Thyroid gland (tissue), 4 donors: ENCODE results near the gene SFTPA2. TPM values are rescaled to one million over a fixed set of nuclear protein-coding genes. Genes with fewer than 3 reads are reported as not detected.
A peak's percentile ranks its signal among the peaks of the same experiment; 100 is the strongest.
"Not testable (repeated sequence)": the region's sequence is repeated elsewhere in the genome, so short reads cannot be mapped to it uniquely, and the experiment has no call there.

Experiments used
- DNase-seq, 2 donors: peaks; one replicate each; pipeline ENCODE4 v3.0.0-alpha.2; 2019
- H3K27ac ChIP-seq, 3 donors: fragments of 200-600 bp; sonication (generic); 1 replicate in 2 of 3; 2 replicates in 1 of 3; pipeline ENCODE4 v1.5.1; 2016 to 2019; ENCODE audit warnings: mild to moderate bottlenecking in 1 of 3, moderate library complexity in 1 of 3
- H3K27me3 ChIP-seq: fragments of 200-600 bp; sonication (generic); one replicate; pipeline ENCODE4 v1.5.1; 2019
- H3K36me3 ChIP-seq, 2 donors: fragments of 200-600 bp; sonication (generic); one replicate each; pipeline ENCODE4 v1.5.1; 2016 to 2019
- H3K4me1 ChIP-seq, 2 donors: fragments of 200-600 bp; sonication (generic); one replicate each; pipeline ENCODE4 v1.5.1; 2017 to 2019
- H3K4me3 ChIP-seq, 3 donors: fragments of 200-600 bp; sonication (generic); replicated peaks in 1 of 3; 1 replicate in 2 of 3; 2 replicates in 1 of 3; pipeline ENCODE4 v1.5.1; 2016; ENCODE audit warnings: mild to moderate bottlenecking in 1 of 3
- H3K9me3 ChIP-seq: fragments of 200-600 bp; sonication (generic); one replicate; pipeline ENCODE4 v1.5.1; 2017
- POLR2A ChIP-seq, 2 donors: fragments of 450-650 bp; IDR thresholded peaks; one replicate each; pipeline ENCODE4 v1.6.1; 2017; ENCODE audit warnings: antibody characterized with exemption in 2 of 2, mild to moderate bottlenecking in 2 of 2, moderate library complexity in 1 of 2
- WGBS, 2 donors: methylation state at CpG; one replicate each; pipeline ENCODE4 v1.1.5; 2017; 5-methylcytosine and 5-hydroxymethylcytosine counted together
- intact Hi-C: fragments of 100-400 bp; cut with DNase I; formaldehyde crosslinking; loops from one replicate; pipeline ENCODE4 v1.15.1; 2023
- total RNA-seq, 4 donors: library from RNA; depleted of rRNA; stranded (reverse); fragments of >200 nt; gene quantifications; one replicate each; pipeline ENCODE4 v1.2.3, GENCODE V29; 2016
- TF ChIP-seq, protein P1 (sequence below), 6 experiments: fragments of 200-600 bp in 3 of 6; fragments of 450-650 bp in 3 of 6; sonication (generic) in 3 of 6; IDR thresholded peaks; one replicate each; pipeline ENCODE4 v1.5.1; 2016 to 2019; ENCODE audit warnings: antibody characterized with exemption in 6 of 6, mild to moderate bottlenecking in 2 of 6, inconsistent platforms in 1 of 6, moderate library complexity in 1 of 6

SFTPA2 gene
- total RNA-seq, 4 donors from 2014 or later = 0.27 to 0.29 TPM; not detected in 2

DNA sequence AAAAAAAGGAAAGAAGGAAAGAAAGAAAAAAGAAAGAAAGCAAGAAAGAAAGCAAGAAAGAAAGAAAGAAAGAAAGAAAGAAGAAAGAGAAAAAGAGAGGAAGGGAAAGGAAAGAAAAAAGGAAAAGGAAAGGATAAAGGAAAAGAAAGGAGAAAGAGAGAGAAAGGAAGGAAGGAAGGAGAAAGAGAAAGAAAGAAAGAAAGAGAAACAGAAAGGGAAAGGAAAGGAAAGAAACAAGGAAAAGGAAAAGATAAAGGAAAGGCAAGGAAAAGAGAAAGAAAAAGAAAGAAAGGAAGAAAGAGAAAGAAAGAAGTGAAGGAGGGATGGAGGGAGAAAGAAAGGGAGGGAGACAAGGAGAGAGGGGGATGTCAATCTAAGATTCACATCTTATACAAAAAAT is 20.8 kb upstream of the SFTPA2 start:
- H3K9me3 ChIP-seq = no peaks in the 10 kb centered on the region
- DNase-seq = no peak
- TF ChIP-seq POLR2A (IDR thresholded peaks at IDR 0.05) = no peak
- H3K4me3 ChIP-seq = no peak overlapping the region
- H3K4me1 ChIP-seq = no peaks in the 10 kb centered on the region
- intact Hi-C loops = no loop called here
- no peaks in the 10 kb centered on the region for H3K27me3 ChIP-seq
- no peak overlapping the region for H3K27ac ChIP-seq
- no peaks in the 10 kb centered on the region for H3K36me3 ChIP-seq

DNA sequence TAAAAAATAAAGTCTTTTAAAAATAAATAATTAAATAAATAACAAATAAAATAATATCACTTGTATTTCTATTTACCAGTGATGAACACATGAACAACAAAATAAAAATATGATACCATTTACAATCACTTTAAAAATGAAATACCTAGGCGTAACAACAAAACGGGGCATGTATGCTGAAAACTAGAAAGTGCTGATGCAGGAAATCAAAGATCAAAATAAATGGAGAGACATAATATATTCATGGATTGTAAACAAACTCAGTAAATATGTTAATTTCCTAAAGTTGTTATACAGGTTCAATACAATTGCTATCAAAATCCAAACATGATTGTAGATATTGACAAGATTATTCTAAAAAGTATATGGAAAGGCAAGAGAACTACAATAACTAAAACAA is 19.2 kb upstream of the SFTPA2 start:
- Histone ChIP-seq H3K9me3 (no peaks in the 10 kb centered on the region), H3K27me3 (no peaks in the 10 kb centered on the region), H3K27ac (no peak overlapping the region), H3K4me1 (no peaks in the 10 kb centered on the region), H3K4me3 (no peak overlapping the region), H3K36me3 (no peaks in the 10 kb centered on the region)
- intact Hi-C loops = no loop called here
- TF ChIP-seq, protein P1, sequence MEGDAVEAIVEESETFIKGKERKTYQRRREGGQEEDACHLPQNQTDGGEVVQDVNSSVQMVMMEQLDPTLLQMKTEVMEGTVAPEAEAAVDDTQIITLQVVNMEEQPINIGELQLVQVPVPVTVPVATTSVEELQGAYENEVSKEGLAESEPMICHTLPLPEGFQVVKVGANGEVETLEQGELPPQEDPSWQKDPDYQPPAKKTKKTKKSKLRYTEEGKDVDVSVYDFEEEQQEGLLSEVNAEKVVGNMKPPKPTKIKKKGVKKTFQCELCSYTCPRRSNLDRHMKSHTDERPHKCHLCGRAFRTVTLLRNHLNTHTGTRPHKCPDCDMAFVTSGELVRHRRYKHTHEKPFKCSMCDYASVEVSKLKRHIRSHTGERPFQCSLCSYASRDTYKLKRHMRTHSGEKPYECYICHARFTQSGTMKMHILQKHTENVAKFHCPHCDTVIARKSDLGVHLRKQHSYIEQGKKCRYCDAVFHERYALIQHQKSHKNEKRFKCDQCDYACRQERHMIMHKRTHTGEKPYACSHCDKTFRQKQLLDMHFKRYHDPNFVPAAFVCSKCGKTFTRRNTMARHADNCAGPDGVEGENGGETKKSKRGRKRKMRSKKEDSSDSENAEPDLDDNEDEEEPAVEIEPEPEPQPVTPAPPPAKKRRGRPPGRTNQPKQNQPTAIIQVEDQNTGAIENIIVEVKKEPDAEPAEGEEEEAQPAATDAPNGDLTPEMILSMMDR (IDR thresholded peaks at IDR 0.05) = no peak
- no peak for TF ChIP-seq POLR2A (IDR thresholded peaks at IDR 0.05)
- WGBS, 2 donors = 96 to 98% methylated on average over 2 of the region's 2 CpGs
- no peak for DNase-seq

DNA sequence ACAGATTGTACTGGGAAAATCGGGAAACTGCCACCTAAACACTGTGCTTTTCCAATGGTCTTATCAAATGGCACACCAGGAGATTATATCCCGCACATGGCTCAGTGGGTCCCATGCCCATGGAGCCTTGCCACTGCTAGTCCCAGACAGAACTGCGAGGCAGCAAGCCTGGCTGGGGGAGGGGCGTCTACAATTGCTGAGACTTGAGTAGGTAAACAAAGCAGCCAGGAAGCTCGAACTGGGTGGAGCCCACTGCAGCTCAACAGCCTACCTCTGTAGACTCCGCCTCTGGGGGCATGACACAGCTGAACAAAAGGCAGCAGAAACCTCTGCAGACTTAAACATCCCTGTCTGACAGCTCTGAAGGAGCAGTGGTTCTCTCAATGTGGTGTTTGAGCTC is 10.4 kb upstream of the SFTPA2 start:
- H3K27me3 ChIP-seq, H3K27ac ChIP-seq, H3K9me3 ChIP-seq, H3K36me3 ChIP-seq, H3K4me3 ChIP-seq, DNase-seq, H3K4me1 ChIP-seq, intact Hi-C loops: not testable (repeated sequence)
- 83 to 86% methylated on average over 6 of the region's 6 CpGs for WGBS, 2 donors

DNA sequence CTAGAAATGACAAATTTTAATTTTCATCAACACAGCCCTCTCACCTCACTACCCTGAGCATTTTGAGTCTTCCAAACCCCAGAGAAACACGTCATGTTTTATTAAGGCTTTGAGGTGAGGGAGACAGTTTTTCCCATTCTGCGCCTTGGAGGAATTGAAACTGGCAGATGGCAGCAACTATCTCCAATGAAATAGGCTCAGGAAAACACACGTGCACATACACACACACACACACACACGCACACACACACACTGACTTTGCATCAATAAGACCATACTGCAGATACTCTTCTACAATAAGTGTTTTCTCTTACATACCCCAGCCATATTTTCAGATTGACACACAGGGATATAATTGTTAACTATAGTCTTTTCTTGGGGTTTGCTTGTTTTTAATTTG is 3.2 kb upstream of the SFTPA2 start:
- no peak overlapping the region for H3K27ac ChIP-seq

DNA sequence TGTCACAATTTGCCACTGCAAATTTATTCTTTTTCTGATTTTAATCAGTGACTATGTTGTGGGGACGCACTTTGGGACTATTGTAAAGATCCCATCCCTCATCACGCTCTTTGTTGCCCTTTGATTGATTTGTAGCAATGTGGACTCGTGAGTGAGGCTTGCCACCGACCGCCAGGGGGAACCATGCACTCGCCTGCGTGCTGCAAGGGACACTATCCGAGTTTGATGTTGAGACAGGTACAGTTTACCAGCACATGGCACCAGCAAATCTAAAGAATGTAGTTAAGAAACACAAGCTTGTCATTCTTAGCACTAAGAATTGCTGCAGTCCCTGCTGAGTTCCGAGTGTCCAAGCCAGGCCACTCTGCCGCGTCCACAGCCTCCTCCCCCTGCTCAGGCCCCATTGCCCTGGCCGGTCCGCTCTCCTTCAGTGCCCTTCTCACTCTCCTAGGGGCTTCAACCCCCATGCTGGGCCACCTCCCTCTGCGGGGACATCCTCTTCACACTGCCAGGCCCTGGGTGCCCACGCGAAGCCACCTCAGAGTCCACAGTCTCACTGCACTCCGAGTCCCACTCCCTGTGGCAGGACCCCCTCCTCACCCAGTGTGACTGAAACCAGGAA is 2.0 kb upstream of the SFTPA2 start:
- 16% methylated on average over 13 to 17 of the region's 17 CpGs for WGBS, 2 donors
- H3K4me1 ChIP-seq = no peaks in the 10 kb centered on the region
- H3K9me3 ChIP-seq = no peaks in the 10 kb centered on the region
- H3K27ac ChIP-seq = no peak overlapping the region
- no peak overlapping the region for H3K4me3 ChIP-seq
- peak; percentile 69 to 81 for DNase-seq
- TF ChIP-seq, protein P1 (IDR thresholded peaks at IDR 0.05) = peak; percentile 59 to 92 (median 72)
- no peak for TF ChIP-seq POLR2A (IDR thresholded peaks at IDR 0.05)
- H3K27me3 ChIP-seq = no peaks in the 10 kb centered on the region
- intact Hi-C loops = no loop called here
- no peaks in the 10 kb centered on the region for H3K36me3 ChIP-seq

More for the DNA sequence above, 3.2 kb upstream of the SFTPA2 start:
- H3K4me3 ChIP-seq = no peak overlapping the region
- intact Hi-C loops = no loop called here
- no peaks in the 10 kb centered on the region for H3K36me3 ChIP-seq
- TF ChIP-seq, protein P1 (IDR thresholded peaks at IDR 0.05) = no peak
- TF ChIP-seq POLR2A (IDR thresholded peaks at IDR 0.05) = no peak
- no peaks in the 10 kb centered on the region for H3K9me3 ChIP-seq
- DNase-seq = no peak
- 78 to 85% methylated on average over 4 of the region's 4 CpGs for WGBS, 2 donors
- no peaks in the 10 kb centered on the region for H3K27me3 ChIP-seq
- H3K4me1 ChIP-seq = no peaks in the 10 kb centered on the region

DNA sequence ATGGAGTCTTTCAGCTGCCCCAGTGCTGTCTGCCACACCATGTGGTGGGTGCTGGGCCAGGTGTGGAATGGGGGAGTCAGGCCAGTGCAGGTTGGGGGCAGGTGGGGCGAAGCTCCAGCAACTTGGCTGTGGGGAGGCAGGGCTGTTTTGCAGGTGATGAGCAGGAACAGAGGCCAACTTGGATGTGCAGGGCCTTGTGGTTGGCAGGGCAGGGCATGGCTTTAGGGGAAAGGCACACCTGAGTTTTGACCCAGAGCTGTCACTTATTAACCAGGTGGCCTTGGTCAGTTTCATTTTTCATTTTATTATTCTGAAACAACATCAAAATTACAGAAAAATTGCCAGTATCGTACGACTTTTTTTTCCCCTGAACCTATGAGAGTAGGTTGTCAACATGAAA is 1.1 kb upstream of the SFTPA2 start:
- Histone ChIP-seq H3K27me3 (no peaks in the 10 kb centered on the region), H3K36me3 (no peaks in the 10 kb centered on the region), H3K4me3 (no peak overlapping the region), H3K27ac (no peak overlapping the region), H3K9me3 (no peaks in the 10 kb centered on the region), H3K4me1 (no peaks in the 10 kb centered on the region)
- intact Hi-C loops = no loop called here
- 91 to 93% methylated on average over 3 of the region's 3 CpGs for WGBS, 2 donors
- DNase-seq = no peak
- TF ChIP-seq, protein P1 (IDR thresholded peaks at IDR 0.05) = no peak
- TF ChIP-seq POLR2A (IDR thresholded peaks at IDR 0.05) = no peak
